ENCODE measurements around the gene NUP153.

DNA sequence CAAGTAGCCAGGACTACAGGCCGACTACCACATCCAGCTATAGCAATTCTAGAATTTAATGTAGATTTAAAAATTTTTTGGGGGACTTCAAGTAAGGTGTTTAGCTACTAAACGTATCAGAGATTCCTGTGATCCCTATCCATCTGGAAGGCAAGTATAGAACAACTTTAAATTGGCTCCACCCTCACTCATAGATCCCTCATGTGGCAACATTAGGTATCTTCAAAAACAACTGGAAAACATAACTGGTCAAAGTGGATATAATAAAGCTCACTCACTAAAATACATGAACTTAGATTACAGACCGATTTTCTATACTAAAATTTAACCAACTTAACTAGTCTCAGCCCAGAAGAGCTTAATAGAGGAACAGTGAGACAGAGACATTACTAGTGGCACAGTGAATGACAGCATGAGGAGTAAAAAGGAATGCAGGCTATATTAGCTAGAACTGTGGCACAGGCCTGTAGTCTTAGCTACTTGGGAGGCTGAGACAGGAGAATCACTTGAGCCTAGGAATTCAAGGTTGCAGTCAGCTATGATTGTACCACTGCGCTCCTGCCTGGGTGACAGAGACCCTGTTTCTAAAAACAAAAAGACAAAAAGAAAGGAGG lies 14.7 kb downstream of the NUP153 start:
- TF ChIP-seq, protein P1, sequence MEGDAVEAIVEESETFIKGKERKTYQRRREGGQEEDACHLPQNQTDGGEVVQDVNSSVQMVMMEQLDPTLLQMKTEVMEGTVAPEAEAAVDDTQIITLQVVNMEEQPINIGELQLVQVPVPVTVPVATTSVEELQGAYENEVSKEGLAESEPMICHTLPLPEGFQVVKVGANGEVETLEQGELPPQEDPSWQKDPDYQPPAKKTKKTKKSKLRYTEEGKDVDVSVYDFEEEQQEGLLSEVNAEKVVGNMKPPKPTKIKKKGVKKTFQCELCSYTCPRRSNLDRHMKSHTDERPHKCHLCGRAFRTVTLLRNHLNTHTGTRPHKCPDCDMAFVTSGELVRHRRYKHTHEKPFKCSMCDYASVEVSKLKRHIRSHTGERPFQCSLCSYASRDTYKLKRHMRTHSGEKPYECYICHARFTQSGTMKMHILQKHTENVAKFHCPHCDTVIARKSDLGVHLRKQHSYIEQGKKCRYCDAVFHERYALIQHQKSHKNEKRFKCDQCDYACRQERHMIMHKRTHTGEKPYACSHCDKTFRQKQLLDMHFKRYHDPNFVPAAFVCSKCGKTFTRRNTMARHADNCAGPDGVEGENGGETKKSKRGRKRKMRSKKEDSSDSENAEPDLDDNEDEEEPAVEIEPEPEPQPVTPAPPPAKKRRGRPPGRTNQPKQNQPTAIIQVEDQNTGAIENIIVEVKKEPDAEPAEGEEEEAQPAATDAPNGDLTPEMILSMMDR (conservative IDR thresholded peaks at IDR 0.05), result no peak
- TF ChIP-seq ZFX (IDR thresholded peaks at IDR 0.05), result no peak

Data from C4-2B (cell line).